ENCODE results near the gene CACNB2.

Gene CACNB2

DNA sequence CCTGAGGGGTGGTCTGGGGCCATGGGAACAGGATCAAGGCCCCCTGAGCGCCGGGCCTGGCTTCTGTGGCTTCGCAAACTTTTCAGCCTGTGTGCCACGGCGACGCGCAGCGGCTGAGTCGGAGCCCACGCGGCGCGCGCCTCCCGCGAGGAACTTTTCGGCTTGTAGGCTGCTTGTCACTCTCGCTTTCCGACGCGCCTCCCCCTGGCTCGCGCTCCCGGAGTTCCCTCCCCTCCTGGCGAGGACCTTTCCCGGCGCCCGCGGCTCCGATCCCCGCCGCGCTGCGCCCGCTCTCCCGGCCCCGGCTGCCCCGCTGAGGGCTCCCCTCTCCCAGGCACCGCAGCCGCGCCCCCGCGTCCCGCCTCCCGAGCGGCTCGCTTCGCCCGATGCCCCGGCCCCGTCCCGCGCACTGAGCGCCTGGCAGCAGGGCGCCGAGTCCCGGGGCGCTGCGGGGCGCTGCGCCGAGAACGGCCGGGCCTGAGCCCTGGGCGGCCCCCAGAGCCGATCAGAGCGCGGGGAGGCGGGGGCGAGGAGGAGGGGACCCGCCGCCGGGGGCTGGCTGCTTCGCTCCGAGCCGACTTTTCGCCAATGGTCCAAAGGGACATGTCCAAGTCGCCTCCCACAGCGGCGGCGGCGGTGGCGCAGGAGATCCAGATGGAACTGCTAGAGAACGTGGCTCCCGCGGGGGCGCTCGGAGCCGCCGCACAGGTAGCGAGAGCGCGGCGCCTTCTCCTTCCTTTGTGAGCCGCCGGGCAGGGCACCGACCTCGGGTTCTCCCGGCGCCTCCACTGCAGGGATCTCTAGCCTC is at the start of gene CACNB2:
Gene CACNB2 (plus strand): TSS at position 276 of the 808 bp plus-strand sequence.
- DNase-seq (ENCODE audit: low read depth in 3 of 3): no peak

DNA sequence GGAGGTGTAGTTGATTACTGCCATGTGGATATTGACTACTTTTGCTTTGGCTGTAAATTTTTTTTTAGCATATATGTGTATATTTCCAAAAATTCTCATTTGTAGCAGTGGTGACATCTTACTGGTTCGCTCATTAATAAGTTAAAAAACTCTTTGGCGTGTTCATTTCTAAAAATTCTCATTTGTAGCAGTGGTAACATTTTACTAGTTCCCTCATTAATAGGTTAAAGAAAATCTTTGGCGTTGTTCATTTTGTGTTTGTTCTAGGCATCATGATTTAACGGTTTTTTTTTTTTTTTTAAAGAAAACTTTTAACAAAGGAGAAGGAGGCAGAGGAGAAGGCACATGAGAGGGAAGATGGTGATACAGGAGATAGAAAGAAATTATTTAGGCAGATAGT is 45.9 kb upstream of the CACNB2 start:
- DNase-seq (ENCODE audit: low read depth in 3 of 3): no peak

DNA sequence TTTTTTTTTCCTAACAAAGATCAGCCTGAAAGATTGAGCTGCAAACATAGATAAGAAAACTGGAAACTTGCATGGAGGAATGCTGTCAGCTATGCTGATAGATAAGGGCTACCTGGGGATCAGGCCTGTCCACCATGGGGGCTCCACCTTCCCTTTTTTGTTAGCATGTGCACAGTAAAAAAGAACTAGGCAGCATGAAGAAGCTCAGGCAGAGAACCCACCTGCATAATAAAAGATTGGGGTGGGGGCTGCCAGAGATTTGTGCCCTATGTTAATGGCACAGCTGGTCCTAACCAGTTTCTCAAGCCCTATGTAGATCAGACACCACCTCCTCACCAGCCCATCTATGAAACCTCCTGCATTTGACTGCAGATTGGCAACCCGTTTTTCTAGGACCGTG is 45.4 kb upstream of the CACNB2 start:
- no peak for DNase-seq (ENCODE audit: low read depth in 3 of 3)

DNA sequence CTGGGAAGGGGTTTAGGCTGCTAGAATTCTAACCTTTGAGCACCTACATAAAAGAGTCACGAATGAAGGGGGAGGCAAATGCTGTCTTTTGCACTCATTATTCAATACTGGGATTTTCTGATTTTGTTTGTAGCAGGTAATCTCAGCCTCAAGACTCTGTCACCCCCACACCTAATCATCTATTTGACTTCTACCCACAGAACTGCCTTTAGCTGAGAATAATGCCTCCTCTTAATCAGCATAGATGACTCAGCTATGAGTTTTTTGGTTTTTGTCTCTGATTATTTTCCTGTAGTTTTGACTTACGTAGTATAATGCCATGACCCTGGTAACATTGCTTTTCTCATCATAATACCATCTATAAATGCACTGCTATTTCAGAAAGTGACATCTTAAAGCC is 42.7 kb upstream of the CACNB2 start:
- DNase-seq (ENCODE audit: low read depth in 3 of 3): no peak

- no peak for DNase-seq (ENCODE audit: low read depth in 3 of 3)
Observed at GRCh38 chr10:18098201-18098600, 42.0 kb upstream of the CACNB2 start.

DNA sequence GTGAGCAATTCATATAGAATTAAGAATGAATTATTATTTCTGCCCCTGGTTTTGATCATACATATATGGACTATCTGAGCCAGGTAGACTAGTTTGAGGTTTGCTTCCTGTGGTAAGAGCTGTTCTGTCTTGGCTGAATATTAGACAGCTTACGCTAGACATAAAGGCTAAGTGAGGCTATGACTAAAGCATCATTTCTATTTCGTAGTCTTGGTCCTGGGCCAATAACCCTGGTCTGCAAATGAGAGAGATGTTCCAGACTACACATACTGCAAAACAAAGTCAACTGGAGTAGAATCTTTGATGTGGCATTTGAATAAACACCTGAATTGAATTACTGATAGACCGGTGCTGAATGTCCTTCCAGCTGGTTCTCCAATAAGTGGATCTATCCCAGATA is 40.8 kb upstream of the CACNB2 start:
- DNase-seq (ENCODE audit: low read depth in 3 of 3): no peak

- no peak for DNase-seq (ENCODE audit: low read depth in 3 of 3)
Observed at GRCh38 chr10:18100669-18101068, 39.6 kb upstream of the CACNB2 start.

GRCh38 chr10:18102404-18102803 is 37.8 kb upstream of the CACNB2 start:
- no peak for DNase-seq (ENCODE audit: low read depth in 3 of 3)

GRCh38 chr10:18104223-18104872 is 35.9 kb upstream of the CACNB2 start:
- peak in 2 of 3 experiments; percentile 2 to 38 for DNase-seq (ENCODE audit: low read depth in 3 of 3)

DNA sequence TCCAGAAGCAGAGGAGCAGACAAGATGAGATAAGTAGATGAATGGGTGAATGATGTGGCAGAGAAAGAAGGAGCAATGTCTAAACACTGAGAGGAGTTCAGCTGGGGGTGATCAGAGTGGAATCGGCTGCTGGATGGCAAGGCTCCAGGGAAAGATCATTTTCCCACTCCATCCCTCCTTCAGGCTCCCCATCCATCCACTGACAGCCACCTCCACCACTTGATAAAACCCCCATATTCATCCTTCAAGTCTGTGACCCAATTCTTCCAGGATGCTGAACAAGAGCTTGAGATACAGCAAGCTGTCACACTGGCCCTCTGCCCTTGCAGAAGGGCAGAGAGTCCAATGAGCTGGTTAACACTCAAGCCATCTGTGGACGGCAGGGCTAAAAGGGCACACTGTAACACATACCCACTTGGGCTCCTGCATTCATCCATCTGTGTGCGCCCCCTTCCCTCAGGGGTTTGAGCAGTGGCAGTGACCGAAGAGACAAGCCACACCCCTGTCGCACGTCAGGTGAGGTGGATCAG is 30.8 kb upstream of the CACNB2 start:
- DNase-seq (ENCODE audit: low read depth in 3 of 3): no peak

GRCh38 chr10:18113881-18114280 is 26.3 kb upstream of the CACNB2 start:
- DNase-seq (ENCODE audit: low read depth in 3 of 3): no peak

DNA sequence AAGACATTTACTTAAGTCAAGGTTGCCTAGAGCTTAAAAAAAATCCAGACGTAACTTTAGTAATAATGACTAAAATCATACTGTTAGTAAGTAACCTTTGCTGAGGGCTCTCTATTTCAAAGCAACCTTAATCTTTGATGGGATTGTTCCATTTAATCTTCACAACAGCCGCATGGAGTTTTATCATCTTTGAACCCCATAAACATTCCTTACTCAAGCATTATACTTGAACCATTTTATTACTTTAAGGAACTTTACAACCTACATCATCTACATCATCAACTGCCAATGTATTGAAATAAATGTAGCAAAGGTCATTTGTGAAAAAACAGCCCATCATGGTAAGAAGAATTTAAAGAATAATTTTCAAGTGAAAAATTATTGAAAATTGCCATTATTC is 22.9 kb upstream of the CACNB2 start:
- no peak for DNase-seq (ENCODE audit: low read depth in 3 of 3)

- DNase-seq (ENCODE audit: low read depth in 3 of 3): no peak
Observed at GRCh38 chr10:18122753-18123152, 17.5 kb upstream of the CACNB2 start.

- DNase-seq (ENCODE audit: low read depth in 3 of 3): no peak
Observed at GRCh38 chr10:18133046-18133445, 7.2 kb upstream of the CACNB2 start.

DNA sequence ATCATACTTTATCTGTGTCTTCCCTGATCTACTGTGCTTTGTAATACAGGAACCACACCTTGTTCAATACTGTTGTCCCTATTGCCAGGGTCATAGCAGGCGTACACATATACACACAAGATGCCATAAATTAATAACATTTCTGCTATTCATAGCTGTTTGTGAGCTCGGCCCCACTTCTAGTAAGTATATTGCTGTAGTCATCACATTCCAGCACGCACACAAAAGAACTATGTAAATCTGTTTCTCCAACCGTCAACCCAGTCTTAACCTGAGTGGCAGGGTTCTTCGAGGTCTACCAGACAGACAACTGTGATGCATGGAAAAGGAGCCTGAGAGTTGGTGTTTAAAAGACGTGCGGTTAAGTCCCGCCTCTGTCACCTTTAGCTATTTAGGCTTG is 5.7 kb upstream of the CACNB2 start:
- DNase-seq (ENCODE audit: low read depth in 3 of 3): no peak

- DNase-seq (ENCODE audit: low read depth in 3 of 3): no peak
Observed at GRCh38 chr10:18134921-18135320, 5.3 kb upstream of the CACNB2 start.

DNA sequence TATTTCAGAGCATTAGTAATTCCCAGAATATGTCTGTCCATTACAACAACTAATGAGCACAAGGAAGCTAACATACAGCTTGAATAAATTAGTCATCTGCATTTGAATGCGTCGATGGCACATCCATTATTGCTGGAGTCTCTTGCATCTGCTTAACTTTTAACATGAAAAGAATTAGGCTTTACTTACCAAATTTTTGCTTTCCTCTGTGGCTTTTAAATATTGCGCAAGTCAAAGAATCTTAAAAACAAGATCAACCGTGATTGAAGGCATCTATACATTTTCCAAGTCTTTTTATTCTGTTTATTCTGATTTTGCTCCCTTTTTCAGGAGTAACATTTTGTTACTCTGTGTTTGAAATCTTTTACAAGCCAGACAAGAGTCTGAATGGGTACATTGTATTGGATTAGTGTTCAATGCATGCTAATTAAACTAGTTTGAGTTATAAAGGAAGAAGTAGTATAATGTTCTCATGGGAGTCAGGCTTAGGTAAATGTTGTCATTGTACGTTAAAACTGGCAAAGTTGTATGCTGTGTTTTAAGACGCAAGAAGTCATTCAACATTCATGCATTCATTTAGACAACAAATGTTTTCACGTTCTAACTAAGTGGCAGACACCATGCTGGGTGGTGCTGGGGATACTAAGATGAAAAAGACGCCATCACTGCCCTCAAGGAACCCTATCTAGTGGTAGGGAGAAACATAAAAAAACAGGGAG is 4.0 kb upstream of the CACNB2 start:
- DNase-seq (ENCODE audit: low read depth in 3 of 3): no peak

DNA sequence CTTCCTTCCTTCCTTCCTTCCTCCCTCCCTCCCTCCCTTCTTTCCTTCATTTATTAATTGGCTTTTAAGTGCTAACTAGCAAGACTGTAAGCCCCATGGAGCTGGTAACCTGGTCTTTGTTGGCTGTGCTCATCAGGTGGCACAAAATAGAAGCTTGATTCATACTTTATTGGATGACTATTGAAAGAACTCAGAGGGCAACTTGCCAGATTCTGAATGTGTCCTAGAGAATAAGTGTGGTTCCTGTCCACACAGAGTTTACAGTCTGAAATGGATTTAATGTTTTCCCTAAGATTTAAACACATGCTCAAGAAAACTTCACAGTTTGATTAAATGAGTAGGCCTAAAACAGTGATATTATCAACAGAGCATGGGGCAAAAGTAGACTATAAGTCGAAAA is 3.1 kb upstream of the CACNB2 start:
- no peak for DNase-seq (ENCODE audit: low read depth in 3 of 3)

- no peak for DNase-seq (ENCODE audit: low read depth in 3 of 3)
Observed at GRCh38 chr10:18140957-18141845, 977 bp downstream of the CACNB2 start.

- no peak for DNase-seq (ENCODE audit: low read depth in 3 of 3)
Observed at GRCh38 chr10:18142151-18142550, 1.9 kb downstream of the CACNB2 start.

GRCh38 chr10:18144396-18144795 is 4.2 kb downstream of the CACNB2 start:
- DNase-seq (ENCODE audit: low read depth in 3 of 3): no peak

DNA sequence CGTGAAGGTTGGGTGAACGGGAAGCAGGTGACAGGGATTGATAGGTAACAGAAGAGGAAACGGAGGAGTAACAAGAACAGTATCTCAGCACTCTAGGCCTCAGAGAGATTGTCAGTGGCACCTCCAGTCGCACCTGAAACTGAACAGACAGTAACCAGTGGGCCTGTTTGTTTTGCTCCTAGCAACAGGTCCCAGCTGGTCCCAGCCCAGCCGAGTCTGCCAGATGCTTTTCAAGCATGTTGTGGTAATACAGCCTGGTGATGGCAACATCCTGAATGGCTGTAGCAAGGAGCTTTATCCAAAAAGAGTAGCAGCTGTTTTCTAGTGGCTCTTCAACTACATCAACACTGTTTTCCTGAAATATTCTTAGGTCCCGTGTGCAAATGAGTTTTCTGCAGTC is 4.7 kb downstream of the CACNB2 start:
- DNase-seq (ENCODE audit: low read depth in 3 of 3): no peak
